Epidermal melanocyte (primary cell): ENCODE data around the gene INSM1.

Experiments used
- DNase-seq: peaks from one replicate; pipeline ENCODE4 v3.0.0; 2011; ENCODE audit warnings: low spot score; ENCODE audit not compliant: insufficient read length

The INSM1 gene

DNA sequence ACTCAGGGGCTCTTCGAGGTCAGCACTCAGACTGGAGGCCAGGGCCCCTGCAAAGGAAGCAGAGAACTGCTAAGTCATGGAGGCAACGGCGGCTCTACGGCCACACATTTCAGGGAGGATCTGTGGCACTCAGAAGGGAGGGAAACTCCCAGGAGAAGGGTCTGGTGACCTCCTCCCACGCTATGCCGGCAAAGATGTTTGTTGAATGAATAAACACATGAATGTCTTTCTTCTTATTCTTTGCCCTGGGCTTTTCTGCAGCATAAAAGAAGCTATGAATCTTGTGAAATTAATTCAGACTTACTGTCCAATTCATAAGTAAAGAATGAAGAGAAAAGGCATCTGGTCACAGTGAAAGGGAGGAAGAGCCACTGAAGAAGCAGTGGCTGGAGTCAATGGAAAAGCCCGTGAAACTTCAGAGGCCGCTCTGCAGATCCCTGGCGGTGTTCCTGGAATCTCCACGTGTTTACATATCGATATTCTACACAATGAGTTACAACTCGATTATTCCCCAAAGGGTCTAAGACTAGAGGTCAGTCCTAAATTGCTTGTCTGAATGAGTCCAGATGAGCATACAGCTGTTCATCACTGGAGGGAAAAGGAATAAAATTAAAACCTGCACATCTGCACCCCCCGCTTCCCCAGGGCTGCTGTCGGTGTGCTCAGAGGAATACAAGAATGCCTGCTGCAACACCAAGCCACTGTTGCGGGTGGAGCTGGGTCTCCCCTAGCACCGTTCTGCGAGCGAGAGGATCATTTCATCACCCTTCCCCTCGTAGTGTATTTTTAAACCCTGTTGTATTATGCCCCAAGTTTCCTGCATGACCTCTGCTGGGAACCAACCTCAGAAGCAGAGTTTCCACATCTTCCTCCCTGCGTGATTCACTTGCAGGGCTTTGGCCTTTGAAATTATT lies 25.6 kb downstream of the INSM1 start:
- DNase-seq = peak; percentile 55

DNA sequence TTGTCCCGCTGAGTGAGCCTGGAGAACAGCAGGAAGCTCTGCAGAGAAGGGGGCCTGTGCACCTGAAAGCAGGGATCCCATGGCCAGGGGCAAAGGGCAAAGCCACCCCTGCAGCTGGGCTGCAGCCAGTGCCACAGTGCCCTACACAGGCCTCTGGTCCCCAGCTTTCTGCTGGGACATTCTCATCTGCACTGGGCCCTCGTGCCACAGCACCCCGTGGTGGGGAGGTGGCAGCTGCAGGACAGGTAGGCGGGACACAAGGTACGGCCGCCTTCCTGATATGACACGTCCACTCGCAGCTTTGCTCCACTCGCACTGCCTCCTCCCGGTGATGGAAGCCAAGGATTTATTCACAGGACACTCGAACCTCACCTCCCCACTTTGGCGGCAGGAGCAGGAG lies 27.2 kb downstream of the INSM1 start:
- no peak for DNase-seq

- DNase-seq = no peak
Measured at GRCh38 chr20:20395903-20396568, 28.1 kb downstream of the INSM1 start.

GRCh38 chr20:20396794-20397193 lies 28.9 kb downstream of the INSM1 start:
- no peak for DNase-seq

DNA sequence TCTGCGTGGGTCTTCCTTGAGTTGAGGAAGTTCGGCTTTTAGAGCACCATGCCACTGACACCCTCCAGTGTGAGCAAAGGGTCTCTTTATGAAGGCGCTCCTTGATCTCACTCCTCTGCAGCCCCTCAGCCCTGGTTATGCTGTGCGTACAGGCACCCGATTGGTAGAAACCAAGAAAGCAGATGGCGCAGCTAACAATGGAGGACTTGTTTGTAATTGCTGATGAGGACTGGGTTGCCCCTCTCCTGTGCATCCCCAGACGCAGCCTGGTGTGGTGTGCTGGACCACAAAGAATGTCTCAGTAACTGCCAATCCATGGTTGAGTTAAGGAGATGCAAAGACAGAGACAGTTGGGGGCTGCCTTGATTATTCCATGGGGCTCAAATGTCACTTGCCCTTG lies 30.2 kb downstream of the INSM1 start:
- DNase-seq = no peak

GRCh38 chr20:20399531-20400500 lies 31.9 kb downstream of the INSM1 start:
- DNase-seq = no peak

DNA sequence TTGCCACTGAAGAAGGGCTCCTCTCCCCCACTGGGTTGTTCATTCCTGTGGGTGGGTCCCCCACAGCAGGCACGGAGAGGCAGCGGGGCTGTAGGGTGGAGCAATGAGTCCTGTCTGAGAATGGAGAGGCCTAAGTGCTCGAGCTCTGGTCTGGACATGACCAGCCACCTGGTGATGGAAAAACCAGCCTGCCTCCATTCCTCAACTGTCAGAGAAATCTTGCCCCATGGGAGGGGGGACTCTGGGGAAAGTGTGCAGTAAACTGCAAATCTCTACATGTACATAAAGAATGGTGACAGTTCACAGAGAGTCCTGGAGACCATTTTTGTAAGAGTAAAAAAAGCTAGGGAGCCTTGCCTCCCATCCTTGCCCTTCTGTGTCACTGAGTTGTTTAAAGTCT lies 34.1 kb downstream of the INSM1 start:
- no peak for DNase-seq

- DNase-seq = no peak
Measured at GRCh38 chr20:20404633-20405032, 36.7 kb downstream of the INSM1 start.

DNA sequence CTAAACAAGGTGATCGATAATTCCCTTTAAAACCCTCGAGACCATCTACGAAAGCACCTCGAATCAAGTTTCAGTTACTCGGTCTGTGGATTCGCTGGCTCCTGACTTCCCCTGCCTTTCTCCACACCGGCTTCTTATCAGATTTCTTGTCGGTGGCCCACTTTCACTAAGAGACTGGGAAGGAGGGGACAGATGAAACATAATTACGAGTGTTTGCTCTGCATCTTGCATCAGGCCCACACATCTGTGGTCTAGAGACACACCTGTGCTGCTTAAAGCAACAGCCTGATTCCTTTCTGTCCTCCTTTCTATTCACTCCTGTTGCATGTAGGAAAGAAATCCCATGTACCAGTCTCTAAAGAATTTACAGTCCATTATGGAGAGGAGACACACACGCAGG lies 37.7 kb downstream of the INSM1 start:
- no peak for DNase-seq

DNA sequence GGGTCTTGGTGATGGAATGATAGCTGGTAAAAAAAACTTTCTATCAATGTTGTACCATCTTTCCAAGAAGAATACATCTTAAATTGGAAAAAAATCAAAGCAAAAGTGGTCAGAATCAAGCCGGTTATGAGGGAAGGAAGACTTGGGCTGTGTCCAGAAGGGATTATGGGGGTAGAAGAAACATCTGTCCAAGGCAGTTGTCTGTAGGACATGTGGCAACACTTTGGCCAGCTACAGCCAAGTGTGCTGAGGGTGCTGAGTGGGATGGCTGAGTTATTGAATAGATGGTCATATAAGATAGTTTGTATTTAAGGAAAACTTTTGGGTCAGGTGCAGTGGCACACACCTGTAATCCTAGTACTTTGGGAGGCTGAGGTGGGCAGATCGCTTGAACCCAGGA lies 38.4 kb downstream of the INSM1 start:
- DNase-seq = no peak

DNA sequence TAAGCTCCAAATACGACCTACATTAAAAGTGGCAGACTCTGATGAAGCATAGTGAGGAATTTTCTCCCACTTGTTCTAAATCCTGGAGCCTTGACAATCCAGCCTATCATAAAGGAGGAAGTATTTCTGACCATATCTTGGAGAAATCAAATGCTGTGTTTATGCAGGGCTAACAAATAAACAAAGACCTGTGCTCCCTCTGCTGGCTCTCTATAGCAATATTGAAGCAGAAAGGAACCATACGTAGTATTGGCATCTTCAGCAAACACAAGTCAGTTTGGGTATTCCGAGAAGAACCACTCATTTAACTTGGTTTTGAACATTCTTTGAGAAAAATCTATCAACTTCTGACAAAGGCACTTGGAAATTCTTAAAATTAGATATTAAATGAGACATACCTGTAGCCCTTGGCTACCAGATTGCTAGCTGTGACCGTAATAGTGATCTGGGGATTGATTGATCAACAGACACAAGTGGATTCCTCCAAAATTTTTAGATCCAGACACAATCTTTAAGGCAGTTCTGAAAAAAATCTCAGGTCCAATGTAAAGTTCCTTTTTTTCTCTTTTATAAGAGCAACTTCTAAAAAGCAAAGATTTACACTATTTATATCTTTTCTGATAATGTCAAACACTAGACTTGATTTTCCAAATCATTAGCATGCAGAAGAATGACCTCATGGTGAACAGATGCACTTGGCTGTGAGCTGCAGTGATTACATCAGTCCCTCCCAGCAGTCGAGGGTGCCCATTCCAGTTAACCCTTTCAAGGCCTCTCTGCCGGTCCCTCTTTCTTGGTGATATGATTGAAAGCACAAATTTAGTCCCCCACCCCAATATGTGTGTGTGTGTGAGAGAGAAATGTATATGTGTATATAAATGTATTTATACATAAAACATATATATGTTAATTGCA lies 40.2 kb downstream of the INSM1 start:
- no peak for DNase-seq

DNA sequence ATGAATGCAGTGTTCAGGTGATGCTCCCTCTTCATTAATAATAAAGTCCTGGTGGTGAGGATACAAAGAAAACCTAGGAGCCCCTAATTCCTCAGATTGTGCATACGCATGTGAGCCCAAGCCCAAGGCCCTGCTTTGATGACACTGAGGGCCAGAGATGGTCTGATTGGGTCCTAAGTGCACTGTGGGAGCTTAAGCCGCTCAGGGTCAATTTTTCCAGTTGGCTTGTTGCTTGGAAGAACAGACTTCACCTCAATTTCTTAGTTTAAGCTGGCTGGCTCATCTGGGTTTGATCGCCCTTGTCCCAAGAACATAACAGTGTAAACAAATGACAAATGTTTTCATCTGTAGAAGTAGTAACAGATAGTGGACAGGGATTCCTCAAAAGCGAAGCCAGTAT lies 41.4 kb downstream of the INSM1 start:
- no peak for DNase-seq

- DNase-seq = no peak
Measured at GRCh38 chr20:20410678-20411077, 42.8 kb downstream of the INSM1 start.

DNA sequence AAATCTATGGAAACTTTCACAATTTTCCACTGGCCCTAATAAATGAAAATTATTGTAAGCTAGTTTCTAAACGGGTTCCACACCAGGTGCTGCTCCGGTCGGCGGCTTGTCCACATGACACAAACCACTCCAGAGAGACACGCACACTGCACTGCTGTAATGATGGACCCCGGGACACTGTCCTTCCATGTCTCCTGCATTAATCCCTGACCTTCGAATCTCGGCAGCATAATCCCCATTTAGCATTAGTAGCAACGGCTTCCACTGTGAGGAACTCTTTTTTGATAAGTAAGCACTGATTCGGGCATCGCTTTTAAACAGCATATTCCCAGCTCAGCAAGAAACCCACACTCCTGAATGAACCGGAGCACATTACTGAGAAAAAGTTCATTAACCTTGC lies 43.5 kb downstream of the INSM1 start:
- DNase-seq = no peak

GRCh38 chr20:20411836-20412235 lies 43.9 kb downstream of the INSM1 start:
- no peak for DNase-seq

DNA sequence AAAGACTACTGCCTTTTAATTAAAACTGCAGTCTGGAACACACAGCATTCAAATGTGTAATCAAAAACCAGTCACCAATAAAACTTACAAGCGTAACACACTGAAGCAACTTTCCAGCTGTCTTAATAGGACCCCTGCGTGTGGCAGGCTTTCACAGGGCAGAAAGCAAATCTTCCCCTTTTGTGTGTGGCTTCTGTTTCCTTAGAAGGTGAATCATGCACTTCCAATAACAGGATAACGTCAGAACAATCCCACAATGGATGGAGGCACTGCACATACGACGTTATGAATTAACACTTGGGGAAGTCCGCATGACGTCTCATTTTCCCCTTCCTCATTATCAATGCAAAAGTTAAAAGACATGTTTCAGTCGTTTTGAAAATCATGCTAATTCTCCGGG lies 44.8 kb downstream of the INSM1 start:
- no peak for DNase-seq

- DNase-seq = no peak
Measured at GRCh38 chr20:20413810-20414281, 45.9 kb downstream of the INSM1 start.

DNA sequence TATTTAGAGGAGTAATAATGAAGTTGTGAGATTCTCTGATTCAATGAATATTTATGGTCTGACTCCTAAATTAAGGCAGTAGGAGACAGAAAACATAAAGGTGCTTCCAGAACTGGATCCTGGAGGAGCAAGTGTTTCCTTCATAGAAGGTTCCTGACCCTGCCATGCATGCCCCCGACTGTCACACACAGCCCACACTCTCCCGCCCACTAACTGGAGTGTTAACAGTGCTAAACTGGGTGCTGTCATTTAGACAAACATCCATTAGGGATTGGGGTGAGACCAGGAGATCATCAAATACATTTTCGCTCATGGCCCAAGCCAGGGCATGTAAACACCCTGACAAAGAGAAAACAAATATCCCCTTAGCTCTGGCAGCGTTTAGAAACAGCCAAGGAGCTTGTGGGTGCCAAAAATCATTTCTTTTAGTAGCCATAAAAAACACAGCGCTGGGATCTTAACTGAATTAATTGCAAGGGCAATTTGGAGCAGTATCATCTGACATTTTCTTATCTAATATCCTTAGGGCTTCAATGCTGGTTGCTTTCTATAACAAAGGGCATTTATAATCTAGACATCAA lies 46.8 kb downstream of the INSM1 start:
- DNase-seq = no peak

DNA sequence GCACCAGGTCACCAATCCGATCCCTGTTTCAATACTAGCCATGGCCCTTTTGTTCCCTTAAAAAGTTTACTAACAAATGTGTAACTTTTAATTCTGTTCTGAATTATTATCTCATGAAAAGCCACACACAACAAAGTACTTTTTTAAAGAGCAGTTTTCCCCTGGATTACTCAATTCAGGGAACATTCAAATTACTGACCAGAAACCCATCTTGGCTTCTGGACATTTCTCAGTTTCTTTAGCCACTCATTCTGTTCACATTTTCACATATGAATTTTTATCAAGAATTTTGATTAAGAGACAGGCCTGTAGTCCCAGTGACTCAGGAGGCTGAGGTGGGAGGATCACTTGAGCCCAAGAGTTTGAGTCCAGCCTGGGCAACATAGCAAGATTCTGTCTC lies 47.4 kb downstream of the INSM1 start:
- no peak for DNase-seq
